ENCODE measurements around the gene TOB1. TPM values are rescaled to one million over a fixed set of nuclear protein-coding genes. Genes with fewer than 3 reads are reported as not detected.

Gene TOB1
- total RNA-seq, 4 donors from 2014 or later = 48.6 to 142 (median 81.3) TPM

- Histone ChIP-seq H3K4me1 (peaks cover 0 to 13% (median 6%) of the 10 kb centered on the region in 4 donors), H3K27me3 (no peaks in the 10 kb centered on the region), H3K4me3 (no peak overlapping the region), H3K27ac (no peak overlapping the region), H3K9me3 (no peaks in the 10 kb centered on the region), H3K36me3 (no peaks in the 10 kb centered on the region)
- no peak for DNase-seq (ENCODE audit: low spot score in 2 of 2)
- 93% methylated on average over 3 of the region's 3 CpGs for WGBS, 2 donors
- TF ChIP-seq EP300 (IDR thresholded peaks at IDR 0.05) (no peak), POLR2A (IDR thresholded peaks at IDR 0.05) (no peak), CTCF (IDR thresholded peaks at IDR 0.05) (no peak)
These were observed 18.1 kb downstream of the TOB1 start for GRCh38 chr17:50848039-50848438.

- no peak for TF ChIP-seq POLR2A (IDR thresholded peaks at IDR 0.05)
- no peak for TF ChIP-seq EP300 (IDR thresholded peaks at IDR 0.05)
- no peak for TF ChIP-seq CTCF (IDR thresholded peaks at IDR 0.05)
- no peaks in the 10 kb centered on the region for H3K9me3 ChIP-seq
- no peak for DNase-seq (ENCODE audit: low spot score in 2 of 2)
These were observed 18.6 kb downstream of the TOB1 start for GRCh38 chr17:50847566-50847965.

GRCh38 chr17:50845240-50846147 is 20.7 kb downstream of the TOB1 start:
- H3K4me3 ChIP-seq = no peak overlapping the region
- no peaks in the 10 kb centered on the region for H3K27me3 ChIP-seq
- no peak overlapping the region for H3K27ac ChIP-seq
- no peak for TF ChIP-seq POLR2A (IDR thresholded peaks at IDR 0.05)
- peaks cover 0 to 17% (median 0%) of the 10 kb centered on the region in 4 donors for H3K4me1 ChIP-seq
- no peak for DNase-seq (ENCODE audit: low spot score in 2 of 2)
- 84 to 86% methylated on average over 12 of the region's 12 CpGs for WGBS, 2 donors
- no peaks in the 10 kb centered on the region for H3K36me3 ChIP-seq
- H3K9me3 ChIP-seq = no peaks in the 10 kb centered on the region

More at GRCh38 chr17:50847566-50847965, 18.6 kb downstream of the TOB1 start:
- no peak overlapping the region for H3K4me3 ChIP-seq
- H3K27ac ChIP-seq = no peak overlapping the region
- H3K27me3 ChIP-seq = no peaks in the 10 kb centered on the region
- 93 to 100% methylated on average over 4 of the region's 4 CpGs for WGBS, 2 donors
- peaks cover 0 to 14% (median 6%) of the 10 kb centered on the region in 4 donors for H3K4me1 ChIP-seq
- no peaks in the 10 kb centered on the region for H3K36me3 ChIP-seq

- TF ChIP-seq CTCF (IDR thresholded peaks at IDR 0.05) = no peak
- no peak for TF ChIP-seq POLR2A (IDR thresholded peaks at IDR 0.05)
- TF ChIP-seq EP300 (IDR thresholded peaks at IDR 0.05) = no peak
- DNase-seq (ENCODE audit: low spot score in 2 of 2) = no peak
- Histone ChIP-seq H3K27me3 (no peaks in the 10 kb centered on the region), H3K9me3 (no peaks in the 10 kb centered on the region), H3K4me3 (no peak overlapping the region), H3K36me3 (no peaks in the 10 kb centered on the region), H3K27ac (no peak overlapping the region), H3K4me1 (peaks cover 0 to 17% (median 0%) of the 10 kb centered on the region in 4 donors)
- 62 to 73% methylated on average over 14 of the region's 14 CpGs for WGBS, 2 donors
These were observed 21.9 kb downstream of the TOB1 start for GRCh38 chr17:50844117-50844700.

GRCh38 chr17:50843150-50843905 is 22.8 kb downstream of the TOB1 start:
- no peak for DNase-seq (ENCODE audit: low spot score in 2 of 2)
- WGBS, 2 donors = 83 to 85% methylated on average over 16 of the region's 16 CpGs
- H3K27ac ChIP-seq = no peak overlapping the region
- no peaks in the 10 kb centered on the region for H3K27me3 ChIP-seq
- peaks cover 0 to 17% (median 0%) of the 10 kb centered on the region in 4 donors for H3K4me1 ChIP-seq
- H3K36me3 ChIP-seq = no peaks in the 10 kb centered on the region
- no peak overlapping the region for H3K4me3 ChIP-seq
- H3K9me3 ChIP-seq = no peaks in the 10 kb centered on the region
- TF ChIP-seq EP300 (IDR thresholded peaks at IDR 0.05) (no peak), CTCF (IDR thresholded peaks at IDR 0.05) (no peak), POLR2A (IDR thresholded peaks at IDR 0.05) (no peak)
